CD4-positive, alpha-beta memory T cell (primary cell): ENCODE measurements around the gene TREML2. TPM values are rescaled to one million over a fixed set of nuclear protein-coding genes. Genes with fewer than 3 reads are reported as not detected.

Source experiments
- CTCF ChIA-PET: fragments of 350-600 bp; sonication (Branson Sonifier 250); formaldehyde crosslinking; loops from one replicate; lab custom pipeline; 2021; ENCODE audit warnings: inconsistent platforms; ENCODE audit not compliant: partially characterized antibody; lab: Charles Lee
- POLR2A ChIA-PET: fragments of 350-600 bp; sonication (Branson Sonifier 250); formaldehyde crosslinking; loops from one replicate; lab custom pipeline; 2021; ENCODE audit not compliant: partially characterized antibody; lab: Charles Lee
- DNase-seq, 5 donors: peaks; one replicate each; pipeline versions ENCODE4 v3.0.0 to v3.0.0-alpha.2; 2020 to 2022; ENCODE audit warnings: mixed read lengths in 1 of 5
- H3K27ac ChIP-seq: one replicate; pipeline ENCODE4 v1.7.0; 2013; ENCODE audit warnings: low read depth, low read length
- H3K27me3 ChIP-seq: 2 replicates; pipeline ENCODE4 v1.7.0; 2013; ENCODE audit warnings: mild to moderate bottlenecking, low read length, moderate library complexity; ENCODE audit not compliant: insufficient read depth
- H3K36me3 ChIP-seq: 2 replicates; pipeline ENCODE4 v1.7.0; 2013; ENCODE audit warnings: mild to moderate bottlenecking, low read length, moderate library complexity; ENCODE audit not compliant: insufficient read depth
- H3K4me1 ChIP-seq: 2 replicates; pipeline ENCODE4 v1.7.0; 2013; ENCODE audit warnings: mild to moderate bottlenecking, low read length, moderate library complexity; ENCODE audit not compliant: insufficient read depth
- H3K4me3 ChIP-seq, 2 donors: one replicate each; pipeline ENCODE4 v1.7.0; 2013; ENCODE audit warnings: low read length in 2 of 2, mild to moderate bottlenecking in 1 of 2
- H3K9me3 ChIP-seq, 2 donors: one replicate each; pipeline ENCODE4 v1.7.0; 2013; ENCODE audit warnings: low read length in 2 of 2, control low read depth in 1 of 2; ENCODE audit not compliant: control insufficient read depth in 1 of 2
- H3K27ac Mint-ChIP-seq, 7 donors: one replicate each; pipeline ENCODE4 v1.8.0; 2020 to 2021; ENCODE audit warnings: mixed read lengths in 7 of 7, mild to moderate bottlenecking in 6 of 7, inconsistent platforms in 3 of 7, moderate library complexity in 3 of 7
- H3K27me3 Mint-ChIP-seq, 2 donors: one replicate each; pipeline ENCODE4 v1.8.0; 2020 to 2021; ENCODE audit warnings: mixed read lengths in 2 of 2
- H3K36me3 Mint-ChIP-seq, 2 donors: one replicate each; pipeline ENCODE4 v1.8.0; 2020 to 2021; ENCODE audit warnings: mixed read lengths in 2 of 2, inconsistent platforms in 1 of 2, mild to moderate bottlenecking in 1 of 2
- H3K4me1 Mint-ChIP-seq, 4 donors: one replicate each; pipeline ENCODE4 v1.8.0; 2020 to 2021; ENCODE audit warnings: mixed read lengths in 4 of 4, mild to moderate bottlenecking in 1 of 4
- H3K4me3 Mint-ChIP-seq, 8 donors: one replicate each; pipeline ENCODE4 v1.8.0; 2020 to 2021; ENCODE audit warnings: mixed read lengths in 8 of 8, mild to moderate bottlenecking in 7 of 8, moderate library complexity in 6 of 8, inconsistent platforms in 3 of 8
- H3K9me3 Mint-ChIP-seq, 8 donors: one replicate each; pipeline ENCODE4 v1.8.0; 2020 to 2021; ENCODE audit warnings: mixed read lengths in 8 of 8, mild to moderate bottlenecking in 5 of 8, inconsistent platforms in 3 of 8, moderate library complexity in 1 of 8
- intact Hi-C: fragments of 100-400 bp; cut with micrococcal nuclease; formaldehyde crosslinking; loops from one replicate; pipeline ENCODE4 v1.15.1; 2023
- polyA plus RNA-seq, 2 donors: library from polyadenylated mRNA; unstranded; fragments of 300-500 nt; fragmentation: Illumina TruSeq; gene quantifications; one replicate each; pipeline ENCODE4 v1.2.3, GENCODE V29; 2021
- total RNA-seq, 2 experiments: library from RNA; stranded (reverse); gene quantifications; one replicate each; pipeline ENCODE4 v1.2.3, GENCODE V29; 2021

The TREML2 gene
- total and polyA plus RNA-seq, 4 experiments from 2014 or later: 0.35 to 4.8 (median 0.98) TPM

DNA sequence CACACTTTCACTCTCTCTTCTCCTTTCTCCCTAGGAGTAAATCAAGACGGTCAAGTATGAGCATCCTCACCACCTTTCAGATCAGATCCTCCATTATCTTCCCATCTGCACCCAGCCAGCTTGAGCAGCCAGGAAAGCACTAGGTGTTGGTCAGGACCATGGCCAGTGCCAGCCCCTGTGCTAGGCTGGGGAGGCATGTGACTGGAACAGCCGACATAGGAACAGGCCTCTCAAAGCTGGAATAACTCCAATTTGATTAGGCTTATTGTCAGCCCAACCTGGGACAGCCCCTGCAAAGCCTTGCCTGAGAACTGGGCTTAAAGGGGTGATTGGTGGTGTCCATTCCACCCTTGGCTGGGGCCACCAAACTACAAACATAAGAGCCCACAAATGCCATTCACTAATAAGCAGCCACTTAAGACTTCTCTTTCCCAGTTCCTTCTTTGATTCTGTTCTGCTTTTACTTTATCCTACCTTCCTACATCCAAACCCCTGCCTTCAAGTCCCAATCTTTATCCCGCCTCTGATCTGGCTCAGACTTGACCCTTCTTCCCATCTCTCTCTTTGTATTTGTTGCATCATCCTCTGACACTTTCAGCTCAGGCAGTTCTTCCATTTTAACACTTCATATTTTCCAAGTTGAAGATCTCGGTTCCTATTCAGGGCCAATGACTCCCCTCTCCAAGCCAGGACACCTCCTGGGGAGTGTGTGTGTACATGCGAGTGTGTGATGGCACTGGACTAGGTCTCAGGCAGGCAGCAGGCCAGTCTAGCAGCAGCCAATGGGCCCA is 33.6 kb downstream of the TREML2 start:
- H3K4me1 ChIP-seq: no peaks in the 10 kb centered on the region
- DNase-seq: no peak
- H3K27ac ChIP-seq: no peak overlapping the region
- H3K4me3 ChIP-seq: no peak overlapping the region
- intact Hi-C loops: no loop called here
- H3K36me3 ChIP-seq: no peaks in the 10 kb centered on the region
- CTCF ChIA-PET: interaction anchor here (0.8 to 1.9 kb wide), 3 partner anchors 15 to 153 kb away, joined by 3 to 4 read pairs (median 3); no protein-coding TSS in a partner anchor
- H3K9me3 Mint-ChIP-seq: no peaks in the 10 kb centered on the region
- POLR2A ChIA-PET: no interaction called here
- peaks cover 0 to 5% of the 10 kb centered on the region in 2 donors for H3K27me3 Mint-ChIP-seq
- no peak overlapping the region for H3K4me3 Mint-ChIP-seq
- H3K4me1 Mint-ChIP-seq: peaks cover 0 to 3% (median 0%) of the 10 kb centered on the region in 4 donors
- no peaks in the 10 kb centered on the region for H3K27me3 ChIP-seq
- H3K27ac Mint-ChIP-seq: no peak overlapping the region
- no peaks in the 10 kb centered on the region for H3K9me3 ChIP-seq
- H3K36me3 Mint-ChIP-seq: no peaks in the 10 kb centered on the region

- peaks cover 0 to 8% of the 10 kb centered on the region in 2 donors for H3K27me3 Mint-ChIP-seq
- H3K9me3 Mint-ChIP-seq: no peaks in the 10 kb centered on the region
- H3K36me3 ChIP-seq: no peaks in the 10 kb centered on the region
- no peak overlapping the region for H3K27ac Mint-ChIP-seq
- H3K27me3 ChIP-seq: no peaks in the 10 kb centered on the region
- CTCF ChIA-PET: no interaction called here
- H3K4me1 ChIP-seq: no peaks in the 10 kb centered on the region
- DNase-seq: no peak
- H3K36me3 Mint-ChIP-seq: no peaks in the 10 kb centered on the region
- intact Hi-C loops: no loop called here
- H3K9me3 ChIP-seq: no peaks in the 10 kb centered on the region
- H3K4me3 ChIP-seq: no peak overlapping the region
- no peaks in the 10 kb centered on the region for H3K4me1 Mint-ChIP-seq
- H3K27ac ChIP-seq: no peak overlapping the region
- no peak overlapping the region for H3K4me3 Mint-ChIP-seq
- POLR2A ChIA-PET: no interaction called here
Measured at GRCh38 chr6:41164551-41165120, 36.3 kb downstream of the TREML2 start.

DNA sequence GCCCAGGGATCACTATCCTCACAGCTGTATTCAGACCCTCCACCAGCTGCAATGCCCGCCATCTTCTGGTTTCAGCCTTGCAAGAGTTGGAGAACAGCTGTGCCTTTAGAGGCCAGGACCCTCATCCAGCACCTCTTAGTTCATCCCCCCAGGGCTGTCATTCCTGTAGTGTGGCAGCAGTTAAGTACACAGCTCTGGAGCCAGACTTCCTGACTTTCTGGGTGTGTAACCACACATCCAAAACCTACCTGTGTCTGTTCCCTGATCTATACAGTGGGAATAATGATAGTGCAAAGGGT is 37.6 kb downstream of the TREML2 start:
- Histone ChIP-seq H3K27ac (no peak overlapping the region), H3K36me3 (no peaks in the 10 kb centered on the region), H3K27me3 (no peaks in the 10 kb centered on the region), H3K9me3 (no peaks in the 10 kb centered on the region), H3K4me1 (no peaks in the 10 kb centered on the region), H3K4me3 (no peak overlapping the region)
- Mint-ChIP-seq H3K4me3 (no peak overlapping the region), H3K27ac (no peak overlapping the region), H3K36me3 (no peaks in the 10 kb centered on the region), H3K27me3 (peaks cover 3 to 8% of the 10 kb centered on the region in 2 donors), H3K4me1 (no peaks in the 10 kb centered on the region), H3K9me3 (no peaks in the 10 kb centered on the region)
- POLR2A ChIA-PET: no interaction called here
- DNase-seq: no peak
- intact Hi-C loops: no loop called here
- CTCF ChIA-PET: no interaction called here

DNA sequence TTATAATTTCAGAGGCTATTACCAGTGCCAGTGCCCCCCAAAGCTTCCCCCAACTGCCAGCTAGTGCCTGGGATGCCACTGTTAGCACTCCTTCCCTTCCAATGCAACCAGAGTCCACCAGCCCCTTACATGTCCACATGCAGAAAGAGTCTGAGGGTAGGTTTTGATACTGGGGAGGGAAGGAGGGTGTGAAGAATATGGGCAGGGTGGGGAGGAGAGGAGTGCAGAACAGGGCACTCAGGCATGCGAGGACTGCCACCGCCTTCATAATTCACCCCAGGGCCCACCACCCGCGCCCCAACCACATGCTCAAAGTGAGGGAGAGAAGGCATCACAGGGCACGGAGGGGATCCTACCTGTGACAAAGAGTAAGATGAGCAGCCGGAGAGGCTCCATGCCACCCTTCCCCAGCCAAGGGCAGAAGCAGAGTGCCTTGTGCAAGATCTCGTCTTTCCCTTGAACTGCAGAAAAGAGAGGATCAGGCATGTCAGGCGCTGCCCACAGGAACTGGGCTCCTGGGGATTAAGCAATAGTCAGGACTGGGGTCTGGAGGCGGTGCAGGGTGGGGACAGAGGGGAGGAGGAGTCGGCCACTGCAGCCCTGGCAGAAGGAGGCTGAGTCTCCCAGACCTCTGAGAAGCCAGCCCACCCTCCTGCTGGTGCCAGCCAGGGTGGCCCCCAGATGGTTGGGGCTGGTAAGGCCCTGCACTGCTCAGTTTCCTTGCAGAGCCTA is 38.1 kb downstream of the TREML2 start, which contains the start of gene TREM2:
TSS of gene TREM2 (minus strand) at position 430 of the 732 bp plus-strand sequence. CDS start at position 396, 34 bp downstream.
- DNase-seq: no peak
- H3K27ac Mint-ChIP-seq: no peak within 1 kb of the TSS
- ChIA-PET CTCF (no interaction called here), POLR2A (no interaction called here)
- intact Hi-C loops: no loop called here
- Histone ChIP-seq H3K4me3 (no peak within 1 kb of the TSS), H3K4me1 (no peaks in the 10 kb centered on the region), H3K9me3 (no peaks in the 10 kb centered on the region), H3K36me3 (no peaks in the 10 kb centered on the region), H3K27me3 (no peaks in the 10 kb centered on the region), H3K27ac (no peak within 1 kb of the TSS)
- no peaks in the 10 kb centered on the region for H3K4me1 Mint-ChIP-seq
- H3K9me3 Mint-ChIP-seq: no peaks in the 10 kb centered on the region
- peaks cover 6 to 8% of the 10 kb centered on the region in 2 donors for H3K27me3 Mint-ChIP-seq
- no peaks in the 10 kb centered on the region for H3K36me3 Mint-ChIP-seq
- H3K4me3 Mint-ChIP-seq: no peak within 1 kb of the TSS

- H3K27me3 Mint-ChIP-seq: peaks cover 4 to 6% of the 10 kb centered on the region in 2 donors
- ChIA-PET CTCF (no interaction called here), POLR2A (no interaction called here)
Measured at GRCh38 chr6:41161851-41162552, 38.9 kb downstream of the TREML2 start.

DNA sequence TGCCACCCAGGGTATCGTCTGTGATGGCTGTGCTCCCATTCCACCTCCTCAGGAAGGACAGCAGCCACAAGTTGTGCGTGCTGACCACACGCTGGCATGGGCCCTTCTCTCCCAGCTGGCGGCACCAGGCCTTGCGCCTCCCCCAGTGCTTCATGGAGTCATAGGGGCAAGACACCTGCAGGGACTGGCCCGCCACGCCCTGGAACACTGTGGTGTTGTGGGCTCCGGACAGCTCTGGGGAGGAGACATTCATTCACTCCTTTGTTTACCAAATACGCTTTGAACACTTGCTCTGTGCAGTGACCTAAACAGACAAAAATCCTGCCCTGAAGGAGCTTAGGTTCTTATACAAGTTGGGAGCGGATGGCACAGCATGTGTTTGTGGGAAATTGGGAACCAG is 39.6 kb downstream of the TREML2 start:
- no peaks in the 10 kb centered on the region for H3K9me3 ChIP-seq
- no peak for DNase-seq
- intact Hi-C loops: no loop called here
- no peaks in the 10 kb centered on the region for H3K4me1 ChIP-seq
- no peaks in the 10 kb centered on the region for H3K36me3 ChIP-seq
- H3K4me1 Mint-ChIP-seq: no peaks in the 10 kb centered on the region
- peaks cover 3 to 6% of the 10 kb centered on the region in 2 donors for H3K27me3 Mint-ChIP-seq
- H3K27ac Mint-ChIP-seq: no peak overlapping the region
- H3K27ac ChIP-seq: no peak overlapping the region
- H3K4me3 Mint-ChIP-seq: no peak overlapping the region
- no peaks in the 10 kb centered on the region for H3K27me3 ChIP-seq
- no peaks in the 10 kb centered on the region for H3K9me3 Mint-ChIP-seq
- CTCF ChIA-PET: no interaction called here
- no peaks in the 10 kb centered on the region for H3K36me3 Mint-ChIP-seq
- POLR2A ChIA-PET: no interaction called here
- no peak overlapping the region for H3K4me3 ChIP-seq

More at GRCh38 chr6:41161851-41162552, 38.9 kb downstream of the TREML2 start:
- Mint-ChIP-seq H3K36me3 (no peaks in the 10 kb centered on the region), H3K9me3 (no peaks in the 10 kb centered on the region), H3K4me1 (no peaks in the 10 kb centered on the region), H3K27ac (no peak overlapping the region), H3K4me3 (no peak overlapping the region)
- Histone ChIP-seq H3K27ac (no peak overlapping the region), H3K4me1 (no peaks in the 10 kb centered on the region), H3K9me3 (no peaks in the 10 kb centered on the region), H3K36me3 (no peaks in the 10 kb centered on the region), H3K4me3 (no peak overlapping the region), H3K27me3 (no peaks in the 10 kb centered on the region)
- intact Hi-C loops: no loop called here
- DNase-seq: no peak

DNA sequence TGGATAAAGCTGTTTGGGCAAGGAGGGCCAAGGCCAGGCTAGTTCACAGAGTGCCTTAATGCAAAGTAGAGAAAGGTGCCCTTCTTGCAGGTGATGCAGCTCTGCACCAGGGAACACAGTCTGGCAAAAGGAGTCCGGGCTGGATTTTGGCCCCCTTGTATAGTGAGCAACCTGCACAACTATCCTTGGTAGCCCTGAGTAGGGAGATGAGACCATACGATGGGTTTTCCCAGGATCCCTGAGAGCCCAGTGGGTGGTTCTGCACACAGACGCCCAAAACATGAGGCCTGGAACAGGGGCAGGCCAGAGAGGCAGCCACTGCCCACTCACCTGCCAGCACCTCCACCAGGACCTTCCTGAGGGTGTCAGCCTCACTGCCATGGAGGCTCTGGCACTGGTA is 40.0 kb downstream of the TREML2 start:
- Histone ChIP-seq H3K27ac (no peak overlapping the region), H3K27me3 (no peaks in the 10 kb centered on the region), H3K36me3 (no peaks in the 10 kb centered on the region), H3K9me3 (no peaks in the 10 kb centered on the region), H3K4me1 (no peaks in the 10 kb centered on the region), H3K4me3 (no peak overlapping the region)
- Mint-ChIP-seq H3K27ac (no peak overlapping the region), H3K9me3 (no peaks in the 10 kb centered on the region), H3K4me1 (no peaks in the 10 kb centered on the region), H3K4me3 (no peak overlapping the region), H3K27me3 (peaks cover 3 to 6% of the 10 kb centered on the region in 2 donors), H3K36me3 (no peaks in the 10 kb centered on the region)
- ChIA-PET CTCF (no interaction called here), POLR2A (no interaction called here)
- no peak for DNase-seq
- intact Hi-C loops: no loop called here
